Measurements from ENCODE around the gene CIDEC.
"Not testable (repeated sequence)": the region's sequence is repeated elsewhere in the genome, so short reads cannot be mapped to it uniquely, and the experiment has no call there.

The CIDEC gene

GRCh38 chr3:9881441-9881840, 1.4 kb upstream of the CIDEC start:
- intact Hi-C loops (cut with DNase I): no loop called here
- no peak for DNase-seq

GRCh38 chr3:9878700-9879099, 1.4 kb downstream of the CIDEC start:
- DNase-seq: no peak
- intact Hi-C loops (cut with DNase I): no loop called here

- intact Hi-C loops (cut with DNase I): no loop called here
Measured at GRCh38 chr3:9876991-9877390, 3.1 kb downstream of the CIDEC start.

GRCh38 chr3:9876255-9876654, 3.8 kb downstream of the CIDEC start:
- DNase-seq; intact Hi-C loops (cut with DNase I): not testable (repeated sequence)

More at GRCh38 chr3:9876991-9877390, 3.1 kb downstream of the CIDEC start:
- DNase-seq: no peak

- intact Hi-C loops (cut with DNase I): no loop called here
- no peak for DNase-seq
Measured at GRCh38 chr3:9875448-9875847, 4.6 kb downstream of the CIDEC start.

GRCh38 chr3:9872067-9872466, 8.0 kb downstream of the CIDEC start:
- DNase-seq; intact Hi-C loops (cut with DNase I): not testable (repeated sequence)

GRCh38 chr3:9870978-9871377, 9.1 kb downstream of the CIDEC start:
- intact Hi-C loops (cut with DNase I): no loop called here
- DNase-seq: no peak

- intact Hi-C loops (cut with DNase I): no loop called here
- no peak for DNase-seq
Measured at GRCh38 chr3:9869955-9870354, 10.1 kb downstream of the CIDEC start.

- intact Hi-C loops (cut with DNase I): no loop called here
- DNase-seq: no peak
Measured at GRCh38 chr3:9867106-9867505, 12.9 kb downstream of the CIDEC start.

- no peak for DNase-seq
- intact Hi-C loops (cut with DNase I): no loop called here
Measured at GRCh38 chr3:9866639-9867038, 13.4 kb downstream of the CIDEC start.

GRCh38 chr3:9865125-9865637, 14.9 kb downstream of the CIDEC start:
- intact Hi-C loops (cut with DNase I): not testable (repeated sequence)

GRCh38 chr3:9864200-9864927, 15.7 kb downstream of the CIDEC start:
- intact Hi-C loops (cut with DNase I): no loop called here
- peak in 9 of 10 donors; percentile 12 to 85 (median 39) for DNase-seq

More at GRCh38 chr3:9865125-9865637, 14.9 kb downstream of the CIDEC start:
- peak in 1 of 10 donors; percentile 62 for DNase-seq

GRCh38 chr3:9863058-9863772, 16.8 kb downstream of the CIDEC start:
- intact Hi-C loops (cut with DNase I): no loop called here
- DNase-seq: peak in 1 of 10 donors; percentile 72

GRCh38 chr3:9862391-9863057, 17.5 kb downstream of the CIDEC start:
- intact Hi-C loops (cut with DNase I): no loop called here
- no peak for DNase-seq

- DNase-seq: peak in 2 of 10 donors; percentile 37 to 48
- intact Hi-C loops (cut with DNase I): no loop called here
Measured at GRCh38 chr3:9861626-9862130, 18.4 kb downstream of the CIDEC start.

GRCh38 chr3:9861201-9861600, 18.9 kb downstream of the CIDEC start:
- DNase-seq: peak in 1 of 10 donors; percentile 33
- intact Hi-C loops (cut with DNase I): no loop called here

- intact Hi-C loops (cut with DNase I): no loop called here
- DNase-seq: peak in 1 of 10 donors; percentile 45
Measured at GRCh38 chr3:9859530-9860025, 20.5 kb downstream of the CIDEC start.

- DNase-seq: peak in 2 of 10 donors; percentile 15 to 22
- intact Hi-C loops (cut with DNase I): no loop called here
Measured at GRCh38 chr3:9855594-9855993, 24.5 kb downstream of the CIDEC start.

GRCh38 chr3:9854291-9854940, 25.6 kb downstream of the CIDEC start:
- intact Hi-C loops (cut with DNase I): not testable (repeated sequence)
- DNase-seq: peak in 2 of 10 donors; percentile 12 to 16

- peak in 2 of 10 donors; percentile 13 to 22 for DNase-seq
- intact Hi-C loops (cut with DNase I): no loop called here
Measured at GRCh38 chr3:9852528-9852927, 27.5 kb downstream of the CIDEC start.

Data from posterior cingulate gyrus (tissue), 11 donors.